Smooth muscle cell (in vitro differentiated cells): Measurements from ENCODE around the gene EVA1C. TPM values are rescaled to one million over a fixed set of nuclear protein-coding genes. Genes with fewer than 3 reads are reported as not detected.

Source experiments
- DNase-seq: peaks from one replicate; lab custom pipeline; 2025; ENCODE audit not compliant: unreplicated experiment; lab: John Stamatoyannopoulos, UW
- H2AFZ ChIP-seq: fragments of 200-600 bp; sonication (generic); 2 replicates; pipeline ENCODE4 v1.6.0; 2016; ENCODE audit warnings: antibody characterized with exemption, low read depth, mild to moderate bottlenecking
- H3F3A ChIP-seq: fragments of 200-600 bp; sonication (generic); 2 replicates; pipeline ENCODE4 v1.6.0; 2017; ENCODE audit warnings: antibody characterized with exemption, low read depth
- H3K27ac ChIP-seq: fragments of 200-600 bp; sonication (generic); 2 replicates; pipeline ENCODE4 v1.5.1; 2016; ENCODE audit warnings: low read depth, mild to moderate bottlenecking
- H3K27me3 ChIP-seq: fragments of 200-600 bp; sonication (generic); 2 replicates; pipeline ENCODE4 v1.6.1; 2016; ENCODE audit warnings: low read depth, mild to moderate bottlenecking
- H3K36me3 ChIP-seq: fragments of 200-600 bp; sonication (generic); 2 replicates; pipeline ENCODE4 v1.5.1; 2016; ENCODE audit warnings: low read depth
- H3K4me1 ChIP-seq: fragments of 200-600 bp; sonication (generic); 2 replicates; pipeline ENCODE4 v1.5.1; 2016; ENCODE audit warnings: low read depth
- H3K4me2 ChIP-seq: fragments of 200-600 bp; sonication (generic); 2 replicates; pipeline ENCODE4 v1.6.0; 2016; ENCODE audit warnings: mild to moderate bottlenecking
- H3K4me3 ChIP-seq: fragments of 200-600 bp; sonication (generic); 2 replicates; pipeline ENCODE4 v1.5.1; 2016; ENCODE audit warnings: mild to moderate bottlenecking
- H3K79me2 ChIP-seq: fragments of 200-600 bp; sonication (generic); 2 replicates; pipeline ENCODE4 v1.6.0; 2016; ENCODE audit warnings: low read depth, mild to moderate bottlenecking
- H3K9ac ChIP-seq: fragments of 200-600 bp; sonication (generic); 2 replicates; pipeline ENCODE4 v1.6.0; 2016; ENCODE audit warnings: low read depth
- H3K9me3 ChIP-seq: fragments of 200-600 bp; sonication (generic); replicated peaks from 2 replicates; pipeline ENCODE4 v1.5.1; 2016; ENCODE audit warnings: low read depth
- H4K20me1 ChIP-seq: fragments of 200-600 bp; sonication (generic); 2 replicates; pipeline ENCODE4 v1.6.0; 2016; ENCODE audit warnings: low read depth
- WGBS: methylation state at CpG from one replicate; pipeline ENCODE4 v1.1.7; 2016; ENCODE audit warnings: low lambda C conversion rate; 5-methylcytosine and 5-hydroxymethylcytosine counted together
- polyA plus RNA-seq: library from polyadenylated mRNA; unstranded; fragments of >200 nt; fragmentation: Nextera tagmentation; extraction: Ambion mirVana; gene quantifications from 2 replicates; pipeline ENCODE4 v1.2.1, GENCODE V29; 2016
- total RNA-seq: library from RNA; depleted of rRNA; stranded (reverse); fragments of >200 nt; gene quantifications from 2 replicates; pipeline ENCODE4 v1.2.3, GENCODE V29; 2014
- TF ChIP-seq, protein P1 (sequence below): fragments of 200-600 bp; sonication (generic); IDR thresholded peaks from 2 replicates; pipeline ENCODE4 v1.5.1; 2017; ENCODE audit warnings: borderline replicate concordance, mild to moderate bottlenecking, antibody characterized with exemption; ENCODE audit not compliant: insufficient read depth, poor library complexity, severe bottlenecking

The EVA1C gene
- total and polyA plus RNA-seq, 2 experiments from 2014 or later, result 1.9 to 3.7 TPM

DNA sequence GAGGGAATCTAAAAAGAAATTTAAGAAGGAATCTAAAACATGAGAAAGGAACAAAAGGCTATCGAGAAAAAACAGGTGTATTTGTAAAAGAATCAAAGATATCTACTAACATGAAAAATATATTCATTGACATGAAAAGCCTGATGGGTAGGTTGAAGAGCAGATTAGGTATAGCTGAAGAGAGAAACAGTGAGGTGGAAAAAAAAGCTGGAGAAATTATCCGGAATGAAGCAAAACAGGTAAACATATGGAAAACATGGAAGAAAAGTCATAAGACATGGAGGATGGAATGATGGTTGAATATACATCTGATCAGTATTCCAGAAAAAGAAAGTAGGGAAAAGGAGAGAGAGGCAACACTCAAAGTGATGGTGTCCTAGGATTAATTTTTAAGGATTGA lies 9.6 kb downstream of the EVA1C start:
- Histone ChIP-seq H2AFZ (no peak overlapping the region), H3K79me2 (no peaks in the 10 kb centered on the region), H3K4me1 (no peaks in the 10 kb centered on the region), H3K4me2 (no peak overlapping the region), H3K9me3 (no peaks in the 10 kb centered on the region), H3K4me3 (no peak overlapping the region), H3F3A (no peaks in the 10 kb centered on the region), H3K27ac (no peak overlapping the region), H3K9ac (no peak overlapping the region), H3K36me3 (no peaks in the 10 kb centered on the region), H3K27me3 (no peaks in the 10 kb centered on the region), H4K20me1 (no peaks in the 10 kb centered on the region)
- 98% methylated on average over 2 of the region's 2 CpGs for WGBS
- no peak for DNase-seq
- TF ChIP-seq, protein P1, sequence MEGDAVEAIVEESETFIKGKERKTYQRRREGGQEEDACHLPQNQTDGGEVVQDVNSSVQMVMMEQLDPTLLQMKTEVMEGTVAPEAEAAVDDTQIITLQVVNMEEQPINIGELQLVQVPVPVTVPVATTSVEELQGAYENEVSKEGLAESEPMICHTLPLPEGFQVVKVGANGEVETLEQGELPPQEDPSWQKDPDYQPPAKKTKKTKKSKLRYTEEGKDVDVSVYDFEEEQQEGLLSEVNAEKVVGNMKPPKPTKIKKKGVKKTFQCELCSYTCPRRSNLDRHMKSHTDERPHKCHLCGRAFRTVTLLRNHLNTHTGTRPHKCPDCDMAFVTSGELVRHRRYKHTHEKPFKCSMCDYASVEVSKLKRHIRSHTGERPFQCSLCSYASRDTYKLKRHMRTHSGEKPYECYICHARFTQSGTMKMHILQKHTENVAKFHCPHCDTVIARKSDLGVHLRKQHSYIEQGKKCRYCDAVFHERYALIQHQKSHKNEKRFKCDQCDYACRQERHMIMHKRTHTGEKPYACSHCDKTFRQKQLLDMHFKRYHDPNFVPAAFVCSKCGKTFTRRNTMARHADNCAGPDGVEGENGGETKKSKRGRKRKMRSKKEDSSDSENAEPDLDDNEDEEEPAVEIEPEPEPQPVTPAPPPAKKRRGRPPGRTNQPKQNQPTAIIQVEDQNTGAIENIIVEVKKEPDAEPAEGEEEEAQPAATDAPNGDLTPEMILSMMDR, result no peak

DNA sequence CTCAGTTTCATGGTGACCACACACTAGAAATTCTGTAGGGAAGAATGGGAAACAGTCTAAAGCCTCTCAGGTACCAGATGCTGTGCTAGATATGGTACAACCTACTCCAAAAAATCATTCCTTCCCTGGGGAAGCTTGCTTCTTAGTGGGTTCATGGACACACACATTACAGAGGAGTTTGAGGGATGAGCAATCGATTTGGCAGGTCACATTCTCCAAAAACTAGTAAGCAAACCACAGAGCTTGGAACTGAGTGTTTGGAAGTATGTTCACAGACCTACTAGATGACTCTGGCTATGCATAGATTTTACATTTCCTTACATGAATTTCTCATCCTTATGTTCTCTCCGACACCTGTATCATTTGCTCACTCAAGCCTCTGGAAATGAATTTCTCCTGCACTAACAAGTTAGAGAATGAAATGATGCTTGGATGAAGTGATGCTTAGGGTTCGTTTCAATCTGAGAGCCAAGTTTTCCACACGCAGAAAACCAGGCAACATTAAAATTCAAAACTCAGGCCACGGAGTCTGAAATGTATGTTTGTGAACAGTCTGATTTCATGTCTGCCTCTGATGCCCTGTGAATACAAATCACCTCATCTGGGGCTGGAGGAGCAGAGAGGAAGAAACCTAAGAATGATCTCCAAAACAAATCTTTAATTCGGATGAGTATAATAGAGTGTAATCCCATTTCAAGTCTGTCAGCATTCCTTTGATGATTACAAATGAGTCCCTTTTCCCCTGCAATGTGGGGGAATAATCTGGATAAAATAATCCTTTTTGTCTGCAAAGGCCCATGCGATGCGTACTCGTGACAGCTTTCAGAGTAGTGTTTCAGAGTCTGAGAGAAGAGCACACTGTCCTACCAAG lies 11.0 kb downstream of the EVA1C start:
- Histone ChIP-seq H4K20me1 (no peaks in the 10 kb centered on the region), H3K4me3 (no peak overlapping the region), H3K4me2 (peak overlapping the region; percentile 21), H3K9me3 (no peaks in the 10 kb centered on the region), H3K9ac (no peak overlapping the region), H3K27ac (peak overlapping the region; percentile 13), H3F3A (peaks cover 6% of the 10 kb centered on the region), H3K36me3 (no peaks in the 10 kb centered on the region), H3K27me3 (no peaks in the 10 kb centered on the region), H2AFZ (no peak overlapping the region), H3K4me1 (no peaks in the 10 kb centered on the region), H3K79me2 (no peaks in the 10 kb centered on the region)
- DNase-seq, result no peak
- TF ChIP-seq, protein P1, result no peak
- 77% methylated on average over 9 of the region's 9 CpGs for WGBS

DNA sequence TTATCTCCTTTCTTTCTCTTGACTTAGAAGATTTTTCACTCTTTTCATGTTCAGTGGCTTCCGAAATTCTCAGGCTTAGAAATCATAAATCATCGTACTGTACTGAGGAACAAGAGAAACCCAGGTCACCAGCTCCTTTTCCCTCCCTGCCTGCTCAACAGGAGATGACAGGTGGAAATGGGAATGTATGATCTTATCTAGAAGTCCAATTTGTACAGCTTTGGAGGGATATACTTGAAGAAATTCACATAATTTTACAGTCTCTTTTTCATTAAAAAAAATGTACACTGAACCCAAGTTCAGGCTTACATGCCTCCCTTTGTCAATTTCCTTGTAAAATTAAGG lies 11.7 kb downstream of the EVA1C start:
- TF ChIP-seq, protein P1, result no peak
- no peaks in the 10 kb centered on the region for H3K27me3 ChIP-seq
- no peak overlapping the region for H3K9ac ChIP-seq
- H3K36me3 ChIP-seq, result no peaks in the 10 kb centered on the region
- DNase-seq, result no peak
- H2AFZ ChIP-seq, result no peak overlapping the region
- H3K79me2 ChIP-seq, result no peaks in the 10 kb centered on the region
- H4K20me1 ChIP-seq, result no peaks in the 10 kb centered on the region
- H3K27ac ChIP-seq, result peak overlapping the region; percentile 13
- H3K4me3 ChIP-seq, result no peak overlapping the region
- no peaks in the 10 kb centered on the region for H3K9me3 ChIP-seq
- 66% methylated on average over 2 of the region's 2 CpGs for WGBS
- peaks cover 8% of the 10 kb centered on the region for H3F3A ChIP-seq
- no peaks in the 10 kb centered on the region for H3K4me1 ChIP-seq
- no peak overlapping the region for H3K4me2 ChIP-seq

DNA sequence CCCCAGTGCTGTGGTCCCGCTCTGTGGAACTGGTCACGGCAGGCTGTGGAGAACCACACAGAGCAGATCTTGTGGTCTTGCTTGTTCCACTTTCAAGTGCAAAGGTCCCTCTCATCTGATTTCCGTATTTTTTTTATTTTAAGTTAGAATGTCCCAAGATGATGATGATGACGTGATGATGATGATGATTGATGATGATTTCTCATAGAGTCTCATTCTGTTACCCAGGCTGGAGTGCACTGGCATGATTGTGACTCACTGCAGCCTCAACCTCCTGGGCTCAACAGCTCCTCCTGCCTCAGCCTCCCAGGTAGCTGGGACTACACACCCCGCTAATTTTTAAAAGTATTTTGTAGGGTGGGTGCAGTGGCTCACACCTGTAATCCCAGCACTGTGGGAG lies 12.2 kb downstream of the EVA1C start:
- Histone ChIP-seq H3K36me3 (no peaks in the 10 kb centered on the region), H3K9ac (no peak overlapping the region), H3K9me3 (no peaks in the 10 kb centered on the region), H3F3A (peaks cover 8% of the 10 kb centered on the region), H3K4me3 (no peak overlapping the region), H3K27me3 (no peaks in the 10 kb centered on the region), H3K4me1 (no peaks in the 10 kb centered on the region), H3K4me2 (no peak overlapping the region), H2AFZ (no peak overlapping the region), H3K27ac (no peak overlapping the region), H3K79me2 (no peaks in the 10 kb centered on the region), H4K20me1 (no peaks in the 10 kb centered on the region)
- WGBS, result 91% methylated on average over 5 of the region's 5 CpGs
- no peak for DNase-seq
- TF ChIP-seq, protein P1, result no peak
